HepG2 (cell line): ENCODE results near the gene QDPR. TPM values are rescaled to one million over a fixed set of nuclear protein-coding genes. Genes with fewer than 3 reads are reported as not detected.

Experiments used
- ATAC-seq: fragments of 200-7000 bp; cut with Tn5 transposase; 3 replicates; pipeline ENCODE4 v1.9.1; 2020; ENCODE audit warnings: mild to moderate bottlenecking, moderate library complexity
- BruUV-seq: library from RNA; stranded (reverse); fragments of 400-500 nt; replicated peaks from 2 replicates; lab custom pipeline; 2021; lab: Mats Ljungman, UMichigan
- CTCF ChIA-PET: fragments of 300-600 bp; formaldehyde crosslinking; extraction: SDS; loops from one replicate; lab custom pipeline; 2021; ENCODE audit warnings: low total read pairs, inconsistent platforms, low intra/inter-chr PET ratio; lab: Yijun Ruan, JAX
- POLR2A ChIA-PET: fragments of 350-600 bp; sonication (Branson Sonifier 250); formaldehyde crosslinking; loops from one replicate; lab custom pipeline; 2020; ENCODE audit warnings: antibody characterized with exemption, inconsistent platforms; lab: Yijun Ruan, JAX
- DNase-seq: peaks from one replicate; pipeline ENCODE4 v3.0.0-alpha.2; 2015; ENCODE audit warnings: low spot score
- FAIRE-seq: peaks from 3 replicates; lab custom pipeline; 2011; peaks lifted over from hg19 to GRCh38; lab: Jason Lieb, UNC
- H2AFZ ChIP-seq: one replicate; pipeline ENCODE4 v1.6.1; 2011; ENCODE audit warnings: low read length, inconsistent platforms
- H3K27ac ChIP-seq: fragments of 300-600 bp; 3 replicates; pipeline ENCODE4 v1.8.0; 2011; ENCODE audit warnings: mixed run types, mild to moderate bottlenecking, mixed read lengths, low read length, inconsistent platforms; ENCODE audit not compliant: insufficient read depth; ENCODE audit errors: extremely low read length
- H3K27me3 ChIP-seq, 2 experiments: fragments of 200-600 bp in 1 of 2; 2 replicates in 1 of 2; 3 replicates in 1 of 2; pipeline versions ENCODE4 v1.6.0 to v1.8.0; 2011; ENCODE audit warnings: low read length in 2 of 2, mild to moderate bottlenecking in 2 of 2, moderate library complexity in 2 of 2, inconsistent platforms in 1 of 2; ENCODE audit not compliant: insufficient read depth in 2 of 2, control insufficient read depth in 1 of 2
- H3K36me3 ChIP-seq, 2 experiments: fragments of 200-600 bp in 1 of 2; replicated peaks in 1 of 2; 2 replicates in 1 of 2; 3 replicates in 1 of 2; pipeline versions ENCODE4 v1.5.1 to v1.8.0; 2011; ENCODE audit warnings: low read length in 2 of 2, inconsistent platforms in 1 of 2; ENCODE audit not compliant: insufficient read depth in 2 of 2, control insufficient read depth in 1 of 2
- H3K4me1 ChIP-seq: 2 replicates; pipeline ENCODE4 v1.5.1; 2012; ENCODE audit warnings: low read length, inconsistent platforms; ENCODE audit not compliant: insufficient read depth
- H3K4me2 ChIP-seq: 2 replicates; pipeline ENCODE4 v1.6.0; 2011; ENCODE audit warnings: low read depth, low read length, inconsistent platforms
- H3K4me3 ChIP-seq, 3 experiments: fragments of 200-600 bp in 1 of 3; sonication (generic), shearing (Covaris generic) in 1 of 3; replicated peaks in 1 of 3; 2 replicates each; pipeline ENCODE4 v1.5.1; 2011 to 2016; ENCODE audit warnings: low read length in 3 of 3, inconsistent platforms in 2 of 3, low read depth in 2 of 3, mild to moderate bottlenecking in 2 of 3, control low read depth in 1 of 3, mixed read lengths in 1 of 3; ENCODE audit not compliant: insufficient read depth in 1 of 3
- H3K79me2 ChIP-seq: one replicate; pipeline ENCODE4 v1.6.1; 2011; ENCODE audit warnings: low read length, inconsistent platforms; ENCODE audit not compliant: insufficient read depth
- H3K9ac ChIP-seq: 2 replicates; pipeline ENCODE4 v1.6.0; 2011; ENCODE audit warnings: mild to moderate bottlenecking, low read depth, low read length, inconsistent platforms; ENCODE audit not compliant: insufficient read depth
- H3K9me3 ChIP-seq: 2 replicates; pipeline ENCODE4 v1.5.1; 2012; ENCODE audit warnings: mild to moderate bottlenecking, low read length
- H4K20me1 ChIP-seq: 2 replicates; pipeline ENCODE4 v1.6.0; 2011; ENCODE audit warnings: inconsistent platforms, mild to moderate bottlenecking, low read length, moderate library complexity; ENCODE audit not compliant: insufficient read depth
- GATAD1 ChIP-seq: IDR thresholded peaks from 2 replicates; pipeline ENCODE4 v1.6.1; 2016; ENCODE audit warnings: missing genetic modification reagents, missing compliant biosample characterization
- MXI1 ChIP-seq: IDR thresholded peaks from 3 replicates; pipeline ENCODE4 v1.6.1; 2012; ENCODE audit warnings: low read depth, low read length, inconsistent platforms, borderline replicate concordance
- NFE2L1 ChIP-seq: sonication (generic); formaldehyde crosslinking; IDR thresholded peaks from 2 replicates; pipeline ENCODE4 v1.4.0; 2020; ENCODE audit warnings: missing genetic modification reagents, mild to moderate bottlenecking, borderline replicate concordance
- NFRKB ChIP-seq: fragments of 450-650 bp; IDR thresholded peaks from 2 replicates; pipeline ENCODE4 v1.6.1; 2017
- ZMYM4 ChIP-seq: sonication (generic); formaldehyde crosslinking; IDR thresholded peaks from 2 replicates; pipeline ENCODE4 v1.8.1; 2023; ENCODE audit warnings: mild to moderate bottlenecking, missing genetic modification reagents
- ZNF607 ChIP-seq: sonication (generic); formaldehyde crosslinking; IDR thresholded peaks from 2 replicates; pipeline ENCODE4 v1.5.1; 2020; ENCODE audit warnings: missing genetic modification reagents, mild to moderate bottlenecking, borderline replicate concordance
- ZNF777 ChIP-seq: sonication (generic); formaldehyde crosslinking; IDR thresholded peaks from 2 replicates; pipeline ENCODE4 v1.4.0; 2020; ENCODE audit warnings: missing genetic modification reagents
- ZSCAN22 ChIP-seq: sonication (generic); formaldehyde crosslinking; IDR thresholded peaks from 2 replicates; pipeline ENCODE4 v1.4.0; 2020; ENCODE audit warnings: mild to moderate bottlenecking, missing genetic modification reagents
- WGBS: methylation state at CpG from one replicate; pipeline ENCODE4 v1.1.6; 2017; ENCODE audit warnings: low lambda C conversion rate; 5-methylcytosine and 5-hydroxymethylcytosine counted together
- in situ Hi-C: cut with HindIII; loops from 2 replicates; pipeline ENCODE4 v1.10.0; 2017; ENCODE audit warnings: low pct_unique_long_range_greater_than_20kb; ENCODE audit not compliant: extremely low pct_ligation_motif_present
- intact Hi-C: fragments of 100-400 bp; cut with micrococcal nuclease; formaldehyde crosslinking; loops from one replicate; pipeline ENCODE4 v1.10.0; 2022; ENCODE audit not compliant: unreplicated experiment
- polyA plus RNA-seq, 8 experiments: library from polyadenylated mRNA; depleted of rRNA in 3 of 8; stranded (reverse) in 7 of 8; unstranded in 1 of 8; fragments of >200 nt; fragmentation: Illumina TruSeq in 4 of 8; extraction: Trizol in 4 of 8; gene quantifications; 2 replicates each; pipeline versions ENCODE4 v1.2.1 to v1.2.3, GENCODE V29; 2011 to 2016; ENCODE audit warnings: low read depth in 4 of 8, missing spikeins in 1 of 8, mixed read lengths in 1 of 8; ENCODE audit not compliant: insufficient read depth in 1 of 8
- total RNA-seq, 5 experiments: library from RNA; depleted of rRNA; stranded (reverse); fragments of >200 nt; fragmentation: Illumina TruSeq; extraction: Trizol; gene quantifications; 2 replicates each; pipeline ENCODE4 v1.2.3, GENCODE V29; 2016; ENCODE audit warnings: low read depth in 1 of 5
- TF ChIP-seq, protein P1 (sequence below): sonication (generic); formaldehyde crosslinking; IDR thresholded peaks from 2 replicates; pipeline ENCODE4 v1.5.0; 2020; ENCODE audit warnings: missing genetic modification reagents
- TF ChIP-seq, protein P2 (sequence below): sonication (generic); formaldehyde crosslinking; IDR thresholded peaks from 2 replicates; pipeline ENCODE4 v1.8.0; 2022; ENCODE audit warnings: mild to moderate bottlenecking, missing genetic modification reagents, borderline replicate concordance
- TF ChIP-seq, protein P3 (sequence below): sonication (generic); formaldehyde crosslinking; IDR thresholded peaks from 2 replicates; pipeline ENCODE4 v1.4.0; 2020; ENCODE audit warnings: missing genetic modification reagents, low read depth, mild to moderate bottlenecking, borderline replicate concordance

QDPR gene
- total and polyA plus RNA-seq, 2 of the 13 experiments (the other 11 are each of a cell fraction or from before 2014, with no cell fraction given), result 9.9 to 95.5 TPM

DNA sequence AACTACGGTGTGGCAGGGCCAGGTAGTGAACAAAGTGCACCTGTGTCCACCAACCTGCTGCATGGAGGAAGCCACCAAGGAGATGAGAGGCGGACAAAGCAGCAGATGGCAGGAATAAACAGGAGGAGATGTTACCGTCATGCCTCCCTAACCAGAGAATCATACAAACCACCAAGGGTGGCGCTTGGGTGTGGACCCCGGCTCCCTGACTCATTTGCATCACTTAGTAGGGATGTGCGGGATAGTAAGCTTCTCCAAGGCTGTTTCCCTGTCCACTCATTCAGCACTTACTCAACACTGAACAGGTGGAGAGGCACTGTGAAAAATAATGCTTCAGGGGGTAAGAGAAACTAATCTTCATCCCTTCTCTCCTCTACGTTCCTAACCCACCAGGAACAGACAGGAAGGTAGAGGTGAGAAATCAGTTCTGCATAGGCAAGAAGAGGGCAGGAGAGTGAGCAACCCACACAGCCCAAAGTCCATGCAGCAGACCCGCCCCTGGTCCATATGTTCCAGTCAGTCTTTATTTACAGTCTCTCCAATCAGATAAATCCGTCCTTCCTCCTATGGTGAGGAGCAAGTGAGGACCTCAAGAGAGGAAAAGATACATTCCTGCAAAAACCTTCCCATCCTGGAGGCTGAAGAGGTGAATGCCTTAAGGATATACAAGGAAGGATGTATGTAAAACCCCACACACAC, 34.0 kb downstream of the QDPR start (continued):
- TF ChIP-seq, protein P1, sequence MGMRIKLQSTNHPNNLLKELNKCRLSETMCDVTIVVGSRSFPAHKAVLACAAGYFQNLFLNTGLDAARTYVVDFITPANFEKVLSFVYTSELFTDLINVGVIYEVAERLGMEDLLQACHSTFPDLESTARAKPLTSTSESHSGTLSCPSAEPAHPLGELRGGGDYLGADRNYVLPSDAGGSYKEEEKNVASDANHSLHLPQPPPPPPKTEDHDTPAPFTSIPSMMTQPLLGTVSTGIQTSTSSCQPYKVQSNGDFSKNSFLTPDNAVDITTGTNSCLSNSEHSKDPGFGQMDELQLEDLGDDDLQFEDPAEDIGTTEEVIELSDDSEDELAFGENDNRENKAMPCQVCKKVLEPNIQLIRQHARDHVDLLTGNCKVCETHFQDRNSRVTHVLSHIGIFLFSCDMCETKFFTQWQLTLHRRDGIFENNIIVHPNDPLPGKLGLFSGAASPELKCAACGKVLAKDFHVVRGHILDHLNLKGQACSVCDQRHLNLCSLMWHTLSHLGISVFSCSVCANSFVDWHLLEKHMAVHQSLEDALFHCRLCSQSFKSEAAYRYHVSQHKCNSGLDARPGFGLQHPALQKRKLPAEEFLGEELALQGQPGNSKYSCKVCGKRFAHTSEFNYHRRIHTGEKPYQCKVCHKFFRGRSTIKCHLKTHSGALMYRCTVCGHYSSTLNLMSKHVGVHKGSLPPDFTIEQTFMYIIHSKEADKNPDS (CRISPR knock-in tag), result no peak

DNA sequence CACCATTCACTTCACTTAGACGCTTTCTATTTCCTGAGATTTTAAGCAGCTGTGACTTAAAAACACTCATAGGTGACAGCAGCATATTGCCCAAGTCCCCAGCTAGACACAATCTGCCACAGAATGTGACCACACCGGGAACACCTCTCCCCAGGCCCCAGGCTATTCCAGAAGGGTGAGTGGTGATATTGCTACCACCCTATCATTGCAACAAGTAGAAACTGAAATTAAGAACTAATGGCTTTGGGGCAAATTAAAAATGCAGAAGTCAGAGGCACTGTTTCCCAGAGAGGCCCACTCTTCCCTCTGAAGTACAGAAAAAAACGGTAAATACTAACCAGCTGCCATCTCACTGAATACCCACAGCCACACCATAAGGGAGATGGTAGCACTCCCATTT, 35.0 kb downstream of the QDPR start:
- Histone ChIP-seq H3K27ac (no peak overlapping the region), H3K9ac (no peak overlapping the region), H3K4me1 (peaks cover 27% of the 10 kb centered on the region), H3K36me3 (no peaks in the 10 kb centered on the region; a peak in 1 of 5 replicates), H2AFZ (no peak overlapping the region), H3K27me3 (no peaks in the 10 kb centered on the region), H3K9me3 (0 out of 2 replicates have a peak, but pooled peaks cover 5% of the 10 kb centered on the region), H3K79me2 (no peaks in the 10 kb centered on the region), H3K4me3 (no peak overlapping the region)
- no TSS peak for BruUV-seq
- intact Hi-C loops, result no loop called here
- CTCF ChIA-PET, result no interaction called here
- FAIRE-seq, result no peak
- ATAC-seq, result no peak
- in situ Hi-C loops, result no loop called here
- POLR2A ChIA-PET, result no interaction called here
- TF ChIP-seq, protein P2, sequence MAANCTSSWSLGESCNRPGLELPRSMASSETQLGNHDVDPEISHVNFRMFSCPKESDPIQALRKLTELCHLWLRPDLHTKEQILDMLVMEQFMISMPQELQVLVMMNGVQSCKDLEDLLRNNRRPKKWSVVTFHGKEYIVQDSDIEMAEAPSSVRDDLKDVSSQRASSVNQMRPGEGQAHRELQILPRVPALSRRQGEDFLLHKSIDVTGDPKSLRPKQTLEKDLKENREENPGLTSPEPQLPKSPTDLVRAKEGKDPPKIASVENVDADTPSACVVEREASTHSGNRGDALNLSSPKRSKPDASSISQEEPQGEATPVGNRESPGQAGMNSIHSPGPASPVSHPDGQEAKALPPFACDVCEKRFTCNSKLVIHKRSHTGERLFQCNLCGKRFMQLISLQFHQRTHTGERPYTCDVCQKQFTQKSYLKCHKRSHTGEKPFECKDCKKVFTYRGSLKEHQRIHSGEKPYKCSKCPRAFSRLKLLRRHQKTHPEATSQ (CRISPR knock-in tag), result no peak
- TF ChIP-seq ZMYM4 (CRISPR knock-in tag), result no peak
- TF ChIP-seq GATAD1, result no peak
- no peak for TF ChIP-seq ZSCAN22 (CRISPR knock-in tag)
- TF ChIP-seq ZNF777, result no peak
- TF ChIP-seq NFE2L1 (CRISPR knock-in tag), result no peak
- TF ChIP-seq ZNF607 (CRISPR knock-in tag), result no peak
- no peak for TF ChIP-seq NFRKB
- TF ChIP-seq, protein P3, sequence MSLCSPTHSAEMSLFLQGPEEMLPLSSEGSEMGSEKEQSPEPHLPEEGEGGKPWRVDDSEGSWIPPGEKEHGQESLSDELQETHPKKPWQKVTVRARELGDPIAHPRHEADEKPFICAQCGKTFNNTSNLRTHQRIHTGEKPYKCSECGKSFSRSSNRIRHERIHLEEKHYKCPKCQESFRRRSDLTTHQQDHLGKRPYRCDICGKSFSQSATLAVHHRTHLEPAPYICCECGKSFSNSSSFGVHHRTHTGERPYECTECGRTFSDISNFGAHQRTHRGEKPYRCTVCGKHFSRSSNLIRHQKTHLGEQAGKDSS, result no peak
- no peak for TF ChIP-seq MXI1
- TF ChIP-seq, all 625 proteins: peak for 0
- DNase-seq, result no peak
- H3K4me2 ChIP-seq, result no peak overlapping the region
- no peaks in the 10 kb centered on the region for H4K20me1 ChIP-seq
- WGBS, result 96% methylated on average over 3 of the region's 3 CpGs
